ENCODE data around the gene TMOD1.

TMOD1 gene

DNA sequence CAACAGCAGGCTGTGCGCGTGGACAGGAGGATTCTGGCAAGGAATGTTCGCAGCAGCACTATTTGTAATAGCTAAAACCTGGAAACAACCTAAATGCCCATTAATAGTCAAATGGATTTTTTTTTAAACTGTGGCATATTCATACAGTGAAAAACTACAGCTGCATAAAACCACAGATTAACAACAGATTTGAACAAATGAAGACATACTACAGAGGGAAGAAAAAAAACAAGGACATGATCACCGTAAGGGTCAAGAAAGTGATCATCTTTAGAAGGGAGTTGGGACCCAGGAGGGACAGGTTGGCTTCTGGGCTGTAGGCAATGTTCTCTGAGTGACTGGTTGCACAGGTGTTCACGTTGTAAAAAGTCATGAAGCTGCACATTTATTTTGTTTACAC, 1.2 kb upstream of the TMOD1 start:
- peaks cover under 1% of the 10 kb centered on the region; the same call in 1 of the 2 replicates for H3K4me1 ChIP-seq
- H3K4me3 ChIP-seq (ENCODE audit: low read depth, low read length), result no peak overlapping the region
- DNase-seq, result no peak
- no peaks in the 10 kb centered on the region for H3K9me3 ChIP-seq
- TF ChIP-seq, protein P1, sequence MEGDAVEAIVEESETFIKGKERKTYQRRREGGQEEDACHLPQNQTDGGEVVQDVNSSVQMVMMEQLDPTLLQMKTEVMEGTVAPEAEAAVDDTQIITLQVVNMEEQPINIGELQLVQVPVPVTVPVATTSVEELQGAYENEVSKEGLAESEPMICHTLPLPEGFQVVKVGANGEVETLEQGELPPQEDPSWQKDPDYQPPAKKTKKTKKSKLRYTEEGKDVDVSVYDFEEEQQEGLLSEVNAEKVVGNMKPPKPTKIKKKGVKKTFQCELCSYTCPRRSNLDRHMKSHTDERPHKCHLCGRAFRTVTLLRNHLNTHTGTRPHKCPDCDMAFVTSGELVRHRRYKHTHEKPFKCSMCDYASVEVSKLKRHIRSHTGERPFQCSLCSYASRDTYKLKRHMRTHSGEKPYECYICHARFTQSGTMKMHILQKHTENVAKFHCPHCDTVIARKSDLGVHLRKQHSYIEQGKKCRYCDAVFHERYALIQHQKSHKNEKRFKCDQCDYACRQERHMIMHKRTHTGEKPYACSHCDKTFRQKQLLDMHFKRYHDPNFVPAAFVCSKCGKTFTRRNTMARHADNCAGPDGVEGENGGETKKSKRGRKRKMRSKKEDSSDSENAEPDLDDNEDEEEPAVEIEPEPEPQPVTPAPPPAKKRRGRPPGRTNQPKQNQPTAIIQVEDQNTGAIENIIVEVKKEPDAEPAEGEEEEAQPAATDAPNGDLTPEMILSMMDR (IDR thresholded peaks at IDR 0.05; ENCODE audit: low read depth, low read length), result no peak
- H3K27me3 ChIP-seq, result no peaks in the 10 kb centered on the region
- peaks cover 18% of the 10 kb centered on the region for H3K36me3 ChIP-seq

DNA sequence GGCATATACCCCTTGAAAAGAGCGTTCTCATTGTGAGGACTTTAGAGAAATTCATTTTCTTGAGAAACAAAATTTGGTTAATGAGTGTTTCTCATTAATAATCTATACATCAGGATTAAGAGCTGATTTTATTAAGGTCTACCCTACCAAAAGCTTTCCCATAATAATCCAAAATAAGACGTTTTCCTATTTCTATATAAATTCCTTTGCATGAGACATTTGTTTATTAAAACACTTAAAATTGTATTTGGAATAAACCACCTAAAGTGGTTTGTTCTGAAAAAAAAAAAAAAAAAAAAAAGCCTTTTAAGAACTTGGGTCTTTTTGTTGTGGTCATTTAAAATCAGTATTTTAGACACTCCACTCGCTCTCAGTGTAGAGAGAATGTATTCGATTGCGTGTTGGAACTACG, 695 bp upstream of the TMOD1 start:
- Histone ChIP-seq H3K9me3 (no peaks in the 10 kb centered on the region), H3K27me3 (no peaks in the 10 kb centered on the region), H3K4me3 (ENCODE audit: low read depth, low read length) (peak overlapping the region; percentile 64), H3K4me1 (peaks cover 6% of the 10 kb centered on the region), H3K36me3 (peaks cover 23% of the 10 kb centered on the region)
- DNase-seq, result no peak
- TF ChIP-seq, protein P1 (IDR thresholded peaks at IDR 0.05; ENCODE audit: low read depth, low read length), result no peak

DNA sequence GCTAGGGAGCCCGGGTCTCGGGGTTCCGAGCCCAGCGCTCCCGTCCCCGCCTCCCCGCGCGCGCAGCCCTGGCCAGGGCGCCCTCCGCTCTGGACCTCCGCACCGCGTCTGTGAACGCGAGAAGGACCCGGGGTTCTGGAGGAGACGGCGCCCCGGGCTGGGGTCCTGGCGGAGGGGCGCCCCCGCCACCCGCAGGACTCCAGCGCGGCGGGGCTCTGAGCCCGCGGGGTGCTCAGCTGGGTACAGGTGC, 431 bp downstream of the TMOD1 start:
- peaks cover 34% of the 10 kb centered on the region for H3K36me3 ChIP-seq
- peak overlapping the region; percentile 94 for H3K4me3 ChIP-seq (ENCODE audit: low read depth, low read length)
- H3K4me1 ChIP-seq, result peaks cover 17% of the 10 kb centered on the region
- TF ChIP-seq, protein P1 (IDR thresholded peaks at IDR 0.05; ENCODE audit: low read depth, low read length), result no peak
- H3K9me3 ChIP-seq, result no peaks in the 10 kb centered on the region
- DNase-seq, result no peak
- no peaks in the 10 kb centered on the region for H3K27me3 ChIP-seq

DNA sequence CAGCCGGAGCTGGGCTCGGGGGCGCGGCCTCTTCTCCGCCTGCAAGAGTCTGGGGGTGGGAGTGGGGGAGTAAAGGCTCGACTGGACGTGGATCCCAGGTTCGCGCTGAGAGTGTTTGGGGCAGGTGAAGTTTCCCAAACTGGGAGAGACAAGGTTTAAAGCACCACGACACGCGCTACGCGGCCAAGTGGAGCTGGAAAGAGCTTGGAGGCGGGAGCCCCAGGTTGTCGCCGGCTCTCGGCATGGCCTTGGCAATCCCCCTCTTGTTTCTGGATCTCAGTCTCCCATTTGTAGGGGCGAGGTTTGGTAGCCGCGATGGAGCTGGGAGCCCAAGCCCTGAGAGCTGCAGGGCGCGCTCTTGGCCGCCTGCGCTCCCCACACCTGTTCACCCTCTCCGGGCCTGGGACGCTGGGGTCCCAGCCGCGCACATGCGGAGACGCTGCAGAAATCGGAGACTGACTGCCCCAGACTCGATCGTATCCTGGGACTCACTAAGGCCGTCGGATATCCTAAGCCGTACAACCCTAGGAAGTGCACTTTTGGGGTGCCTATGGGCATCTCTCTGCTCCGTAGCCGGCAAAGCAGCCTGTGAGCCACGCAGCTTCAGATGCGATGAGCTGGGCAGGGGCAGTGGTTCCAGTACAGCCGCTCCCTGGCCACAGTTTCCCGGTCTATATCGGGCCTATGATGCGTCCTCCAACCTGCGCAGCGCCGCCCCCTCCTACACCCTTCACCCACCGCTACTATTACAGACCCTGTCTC, 937 bp downstream of the TMOD1 start:
- Histone ChIP-seq H3K36me3 (peaks cover 39% of the 10 kb centered on the region), H3K9me3 (no peaks in the 10 kb centered on the region), H3K4me1 (peaks cover 22% of the 10 kb centered on the region), H3K27me3 (no peaks in the 10 kb centered on the region), H3K4me3 (ENCODE audit: low read depth, low read length) (peak overlapping the region; percentile 94)
- peak; percentile 59 for DNase-seq
- TF ChIP-seq, protein P1 (IDR thresholded peaks at IDR 0.05; ENCODE audit: low read depth, low read length), result no peak

DNA sequence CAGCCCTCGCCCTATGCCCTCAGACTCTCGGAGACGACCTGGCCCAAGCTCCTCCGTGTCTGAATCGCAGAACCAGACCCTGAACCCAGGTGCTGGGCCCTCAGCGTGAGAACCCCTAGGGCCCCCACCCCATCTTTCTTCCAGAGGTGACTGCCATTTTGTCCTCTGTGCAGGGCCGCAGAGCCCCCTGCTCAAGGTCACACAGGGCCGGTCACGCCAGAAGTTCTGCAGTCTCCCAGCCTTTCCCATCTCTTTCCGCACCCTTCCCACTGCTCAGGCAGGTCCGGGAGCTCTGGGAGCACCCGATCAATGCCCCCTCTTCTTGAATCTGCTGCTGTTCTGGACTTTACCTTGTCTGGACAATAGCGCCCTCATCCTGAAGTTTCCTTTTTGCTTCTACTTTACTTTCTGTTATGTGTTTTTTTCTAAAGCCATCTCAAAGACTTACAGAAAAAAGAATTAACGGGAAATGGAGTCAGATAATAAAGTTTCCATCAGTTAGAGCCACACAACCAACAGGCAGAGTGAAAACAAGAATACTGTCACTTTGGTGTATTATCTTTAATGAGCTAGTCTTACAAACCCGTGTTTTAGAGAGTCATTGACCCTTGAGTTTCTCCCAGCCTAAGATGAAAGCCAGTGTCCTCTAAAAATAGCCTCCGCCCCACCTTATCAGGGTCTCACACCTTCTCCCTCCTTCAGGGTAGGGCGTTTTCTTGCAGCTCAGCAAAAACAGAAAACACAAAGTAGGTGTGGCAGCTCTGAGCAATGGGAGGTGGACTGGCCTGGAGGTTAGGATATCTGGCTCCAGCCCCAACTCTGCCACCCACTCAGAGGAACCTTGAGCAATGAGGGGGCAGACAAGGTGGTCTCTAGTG, 1.8 kb downstream of the TMOD1 start:
- Histone ChIP-seq H3K27me3 (no peaks in the 10 kb centered on the region), H3K4me1 (peaks cover 24% of the 10 kb centered on the region), H3K9me3 (no peaks in the 10 kb centered on the region), H3K36me3 (peaks cover 47% of the 10 kb centered on the region), H3K4me3 (ENCODE audit: low read depth, low read length) (peak overlapping the region; percentile 94)
- TF ChIP-seq, protein P1 (IDR thresholded peaks at IDR 0.05; ENCODE audit: low read depth, low read length), result peak; percentile 41
- DNase-seq, result peak; percentile 54

DNA sequence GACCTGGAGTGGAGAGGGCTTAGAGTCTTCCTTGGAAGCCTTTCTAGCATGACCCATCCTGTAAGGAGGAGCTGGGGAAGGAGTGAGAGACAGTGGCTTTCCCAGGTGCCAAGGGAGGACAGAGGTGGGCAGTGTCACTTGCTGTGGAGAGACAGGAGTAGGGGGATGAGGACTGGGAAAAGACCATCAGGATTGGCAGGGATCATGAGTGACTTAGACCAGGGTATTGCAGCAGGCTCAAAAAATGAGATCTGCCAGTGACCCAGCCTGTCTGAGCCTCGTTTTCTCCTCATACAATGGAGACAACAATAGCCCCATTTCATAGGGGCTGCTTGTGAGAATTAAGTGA, 2.4 kb downstream of the TMOD1 start:
- H3K4me3 ChIP-seq (ENCODE audit: low read depth, low read length), result peak overlapping the region; percentile 94
- TF ChIP-seq, protein P1 (IDR thresholded peaks at IDR 0.05; ENCODE audit: low read depth, low read length), result no peak
- peaks cover 24% of the 10 kb centered on the region for H3K4me1 ChIP-seq
- DNase-seq, result peak; percentile 36
- H3K27me3 ChIP-seq, result no peaks in the 10 kb centered on the region
- H3K9me3 ChIP-seq, result no peaks in the 10 kb centered on the region
- H3K36me3 ChIP-seq, result peaks cover 53% of the 10 kb centered on the region
